Measurements from ENCODE around the gene LSAMP. TPM values are rescaled to one million over a fixed set of nuclear protein-coding genes. Genes with fewer than 3 reads are reported as not detected.

LSAMP gene
- total and polyA plus RNA-seq, 2 donors (not counting 1 experiment from before 2014, with no cell fraction given) = not detected

DNA sequence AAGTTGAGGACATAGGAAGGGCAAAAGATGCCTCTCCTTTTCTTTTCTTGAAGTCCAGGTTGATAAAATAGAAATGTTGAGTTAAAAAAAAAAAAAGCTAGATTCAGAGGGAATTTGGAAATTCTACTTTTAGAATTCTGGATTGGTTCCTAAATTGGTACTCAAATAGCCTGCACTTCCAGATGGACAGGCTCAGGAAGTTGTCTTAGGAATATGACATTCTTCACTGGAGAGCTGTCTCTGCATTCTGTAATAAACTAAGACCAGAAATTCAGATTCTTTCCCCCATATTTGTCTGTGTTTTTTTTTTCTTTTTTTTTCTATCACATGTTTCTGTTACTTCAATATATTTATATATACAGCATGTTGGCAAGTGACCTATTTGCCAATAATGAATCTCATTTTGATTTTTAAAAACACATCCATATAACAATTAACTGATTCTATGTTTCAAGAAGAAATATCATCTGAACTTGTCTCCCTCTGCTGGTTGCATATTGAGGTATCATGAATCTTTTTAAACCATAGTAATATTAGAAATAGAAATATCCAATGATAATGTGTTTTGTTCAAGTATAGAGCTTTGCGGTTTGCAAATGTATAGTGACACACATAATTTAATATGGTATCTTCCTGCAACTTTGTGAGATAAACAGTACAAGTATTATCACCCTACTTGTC, 8.5 kb upstream of the LSAMP start:
- WGBS (ENCODE audit: insufficient coverage) = no CpG with 5 or more reads among the region's 1 CpG
- Histone ChIP-seq H3K79me2 (ENCODE audit: control insufficient read depth, insufficient read depth, low read length) (no peaks in the 10 kb centered on the region), H2AFZ (ENCODE audit: insufficient read depth, low read depth, low read length, poor library complexity, severe bottlenecking) (no peak overlapping the region), H3K36me3 (replicated peaks in 1 of 2; ENCODE audit: control extremely low read depth in 1 of 2, control insufficient read depth in 1 of 2, extremely low read depth in 1 of 2, insufficient read depth in 2 of 2, low read length in 1 of 2) (no peaks in the 10 kb centered on the region), H3K9ac (ENCODE audit: low read length) (no peak overlapping the region), H3K27ac (ENCODE audit: low read length in 2 of 2) (no peak overlapping the region), H3K27me3 (replicated peaks in 1 of 4; ENCODE audit: control extremely low read depth in 1 of 4, control insufficient read depth in 3 of 4, insufficient read depth in 4 of 4, low read length in 3 of 4) (no peaks in the 10 kb centered on the region), H3K9me3 (ENCODE audit: control extremely low read depth in 1 of 3, control insufficient read depth in 2 of 3, insufficient read depth in 1 of 3, low read length in 2 of 3) (no peaks in the 10 kb centered on the region), H3K4me3 (ENCODE audit: control extremely low read depth in 1 of 5, extremely low read depth in 1 of 5, insufficient read depth in 1 of 5, low read depth in 2 of 5, low read length in 4 of 5) (no peak overlapping the region), H4K20me1 (ENCODE audit: control insufficient read depth, insufficient read depth, low read length, poor library complexity, severe bottlenecking) (no peaks in the 10 kb centered on the region), H3K4me2 (replicated peaks; ENCODE audit: low read depth, low read length, poor library complexity, severe bottlenecking) (no peak overlapping the region), H3K4me1 (ENCODE audit: control insufficient read depth in 2 of 2, insufficient read depth in 2 of 2, low read length in 2 of 2) (no peaks in the 10 kb centered on the region)
- CTCF ChIA-PET = no interaction called here
- intact Hi-C loops (cut with micrococcal nuclease) = no loop called here
- no peak for ATAC-seq (ENCODE audit: low read depth)
- TF ChIP-seq EZH2 (IDR thresholded peaks at IDR 0.05; ENCODE audit: borderline replicate concordance, insufficient read depth, low read depth, low read length, poor library complexity, severe bottlenecking) = no peak
- TF ChIP-seq, protein P1, sequence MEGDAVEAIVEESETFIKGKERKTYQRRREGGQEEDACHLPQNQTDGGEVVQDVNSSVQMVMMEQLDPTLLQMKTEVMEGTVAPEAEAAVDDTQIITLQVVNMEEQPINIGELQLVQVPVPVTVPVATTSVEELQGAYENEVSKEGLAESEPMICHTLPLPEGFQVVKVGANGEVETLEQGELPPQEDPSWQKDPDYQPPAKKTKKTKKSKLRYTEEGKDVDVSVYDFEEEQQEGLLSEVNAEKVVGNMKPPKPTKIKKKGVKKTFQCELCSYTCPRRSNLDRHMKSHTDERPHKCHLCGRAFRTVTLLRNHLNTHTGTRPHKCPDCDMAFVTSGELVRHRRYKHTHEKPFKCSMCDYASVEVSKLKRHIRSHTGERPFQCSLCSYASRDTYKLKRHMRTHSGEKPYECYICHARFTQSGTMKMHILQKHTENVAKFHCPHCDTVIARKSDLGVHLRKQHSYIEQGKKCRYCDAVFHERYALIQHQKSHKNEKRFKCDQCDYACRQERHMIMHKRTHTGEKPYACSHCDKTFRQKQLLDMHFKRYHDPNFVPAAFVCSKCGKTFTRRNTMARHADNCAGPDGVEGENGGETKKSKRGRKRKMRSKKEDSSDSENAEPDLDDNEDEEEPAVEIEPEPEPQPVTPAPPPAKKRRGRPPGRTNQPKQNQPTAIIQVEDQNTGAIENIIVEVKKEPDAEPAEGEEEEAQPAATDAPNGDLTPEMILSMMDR (IDR thresholded peaks at IDR 0.05) = no peak
- H3K4me1 Mint-ChIP-seq = no peaks in the 10 kb centered on the region
- POLR2A ChIA-PET = no interaction called here
- H3K9me3 Mint-ChIP-seq (ENCODE audit: insufficient read depth) = no peaks in the 10 kb centered on the region
- no peak overlapping the region for H3K27ac Mint-ChIP-seq
- no peak overlapping the region for H3K4me3 Mint-ChIP-seq
- DNase-seq = no peak
- no peaks in the 10 kb centered on the region for H3K27me3 Mint-ChIP-seq

- Mint-ChIP-seq H3K27ac (no peak overlapping the region), H3K27me3 (no peaks in the 10 kb centered on the region), H3K4me3 (no peak overlapping the region), H3K4me1 (no peaks in the 10 kb centered on the region), H3K9me3 (ENCODE audit: insufficient read depth) (no peaks in the 10 kb centered on the region)
- no peak overlapping the region for H3K4me3 ChIP-seq (ENCODE audit: control extremely low read depth in 1 of 5, extremely low read depth in 1 of 5, insufficient read depth in 1 of 5, low read depth in 2 of 5, low read length in 4 of 5)
- H3K9ac ChIP-seq (ENCODE audit: low read length) = no peak overlapping the region
- H4K20me1 ChIP-seq (ENCODE audit: control insufficient read depth, insufficient read depth, low read length, poor library complexity, severe bottlenecking) = no peaks in the 10 kb centered on the region
- H3K9me3 ChIP-seq (ENCODE audit: control extremely low read depth in 1 of 3, control insufficient read depth in 2 of 3, insufficient read depth in 1 of 3, low read length in 2 of 3) = peaks cover 0 to 6% (median 0%) of the 10 kb centered on the region in 3 donors
- no peak overlapping the region for H3K27ac ChIP-seq (ENCODE audit: low read length in 2 of 2)
- H3K27me3 ChIP-seq (replicated peaks in 1 of 4; ENCODE audit: control extremely low read depth in 1 of 4, control insufficient read depth in 3 of 4, insufficient read depth in 4 of 4, low read length in 3 of 4) = peaks cover 0 to 2% (median 0%) of the 10 kb centered on the region in 4 experiments
- no peaks in the 10 kb centered on the region for H3K4me1 ChIP-seq (ENCODE audit: control insufficient read depth in 2 of 2, insufficient read depth in 2 of 2, low read length in 2 of 2)
- no peak overlapping the region for H2AFZ ChIP-seq (ENCODE audit: insufficient read depth, low read depth, low read length, poor library complexity, severe bottlenecking)
- H3K36me3 ChIP-seq (replicated peaks in 1 of 2; ENCODE audit: control extremely low read depth in 1 of 2, control insufficient read depth in 1 of 2, extremely low read depth in 1 of 2, insufficient read depth in 2 of 2, low read length in 1 of 2) = no peaks in the 10 kb centered on the region
- DNase-seq (no peak), ATAC-seq (ENCODE audit: low read depth) (no peak)
- H3K4me2 ChIP-seq (replicated peaks; ENCODE audit: low read depth, low read length, poor library complexity, severe bottlenecking) = no peak overlapping the region
- no CpG with 5 or more reads among the region's 3 CpGs for WGBS (ENCODE audit: insufficient coverage)
- H3K79me2 ChIP-seq (ENCODE audit: control insufficient read depth, insufficient read depth, low read length) = no peaks in the 10 kb centered on the region
- TF ChIP-seq, protein P1 (IDR thresholded peaks at IDR 0.05) = no peak
- TF ChIP-seq EZH2 (IDR thresholded peaks at IDR 0.05; ENCODE audit: borderline replicate concordance, insufficient read depth, low read depth, low read length, poor library complexity, severe bottlenecking) = no peak
- intact Hi-C loops (cut with micrococcal nuclease) = no loop called here
- ChIA-PET CTCF (no interaction called here), POLR2A (no interaction called here)
Observed at GRCh38 chr3:116449546-116450350, 4.5 kb upstream of the LSAMP start.
